SIG-M5 treated with dmso at 0.1 percent for 504 hours (cell line): ENCODE measurements around the gene ATP8B4.

ENCODE experiments used
- DNase-seq: peaks from one replicate; lab custom pipeline; 2025; ENCODE audit not compliant: unreplicated experiment; lab: John Stamatoyannopoulos, UW

The ATP8B4 gene

GRCh38 chr15:50141856-50142255, 22.8 kb upstream of the ATP8B4 start:
- no peak for DNase-seq

- DNase-seq = no peak
Observed at GRCh38 chr15:50140983-50141382, 21.9 kb upstream of the ATP8B4 start.

DNA sequence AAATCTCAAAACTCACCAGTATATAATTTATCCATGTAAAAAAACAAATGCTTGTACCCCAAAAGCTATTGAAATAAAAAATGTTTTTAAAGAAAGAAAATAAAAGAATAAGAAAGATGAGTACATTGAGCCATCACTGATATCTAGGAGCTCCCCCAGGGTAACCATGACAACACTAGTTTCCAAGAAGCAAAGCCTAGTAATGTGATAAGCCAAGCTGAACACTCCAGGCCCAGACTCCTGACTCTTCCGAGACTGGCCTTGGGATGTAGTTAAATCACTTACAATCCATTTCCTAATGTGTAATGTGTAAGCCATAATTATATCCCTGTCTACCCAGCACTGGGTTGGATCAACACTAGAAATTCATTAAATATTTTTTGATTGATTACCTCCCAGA, 21.1 kb upstream of the ATP8B4 start:
- DNase-seq = no peak

DNA sequence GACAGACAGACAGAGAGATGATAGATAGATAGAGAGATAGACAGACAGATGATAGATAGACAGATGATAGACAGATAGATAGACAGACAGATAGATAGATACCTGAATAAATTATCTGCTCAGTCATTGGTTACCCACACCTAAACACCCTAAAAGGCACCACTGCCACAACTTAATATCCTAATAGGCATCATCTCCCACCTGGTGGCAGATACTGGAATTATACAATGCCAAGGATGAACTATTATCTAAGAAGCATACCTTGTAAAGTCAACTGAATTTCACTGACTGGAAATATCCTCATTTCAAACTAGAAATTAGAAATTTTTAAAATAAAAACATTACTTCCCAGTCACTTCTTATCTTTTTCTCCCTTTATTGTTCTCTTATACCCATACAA, 19.4 kb upstream of the ATP8B4 start:
- no peak for DNase-seq

DNA sequence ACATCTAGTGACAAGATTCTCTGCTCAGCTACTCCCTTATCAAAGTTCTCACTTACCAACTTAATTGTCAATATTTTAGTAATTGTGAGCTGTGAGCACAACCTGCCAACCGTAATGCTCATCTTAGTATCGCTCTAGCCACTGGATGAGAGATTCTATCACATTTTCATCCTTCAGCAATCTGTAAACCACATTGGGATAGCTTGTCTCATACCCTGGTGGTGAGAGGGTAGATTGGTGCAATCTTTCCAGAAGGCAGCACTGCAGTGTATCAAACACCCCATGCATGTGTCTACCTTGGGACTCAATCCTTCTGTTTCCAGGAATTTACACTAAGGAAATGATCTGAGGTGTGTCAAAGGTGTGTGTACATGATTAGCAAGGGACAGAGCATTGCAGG, 18.9 kb upstream of the ATP8B4 start:
- DNase-seq = no peak

GRCh38 chr15:50137330-50137761, 18.3 kb upstream of the ATP8B4 start:
- DNase-seq = no peak

DNA sequence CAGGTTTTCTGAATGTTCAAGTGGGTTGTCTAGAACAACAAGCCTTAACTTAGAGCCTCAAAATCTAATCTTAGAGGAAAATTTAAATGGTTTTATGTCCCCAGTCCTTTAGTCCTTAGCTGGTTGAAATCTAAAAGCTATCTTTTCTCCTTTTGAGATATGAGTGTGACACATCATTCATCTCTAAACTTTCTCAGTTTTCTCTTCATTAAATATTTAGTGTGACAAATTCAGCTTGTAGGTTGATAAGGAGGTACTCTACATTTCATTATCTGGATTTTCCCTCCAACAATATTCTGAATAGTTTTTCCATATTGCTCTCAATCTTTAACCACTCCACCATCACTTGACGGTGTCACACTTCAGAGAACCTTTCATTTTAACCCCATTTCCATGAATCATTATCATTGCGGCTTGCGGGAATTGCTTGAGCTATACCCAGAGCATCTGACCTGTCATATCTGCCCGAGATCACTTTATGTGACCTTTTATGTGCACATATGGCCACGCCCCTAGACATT, 16.1 kb upstream of the ATP8B4 start:
- peak; percentile 44 for DNase-seq

GRCh38 chr15:50134524-50135024, 15.5 kb upstream of the ATP8B4 start:
- DNase-seq = peak; percentile 95

DNA sequence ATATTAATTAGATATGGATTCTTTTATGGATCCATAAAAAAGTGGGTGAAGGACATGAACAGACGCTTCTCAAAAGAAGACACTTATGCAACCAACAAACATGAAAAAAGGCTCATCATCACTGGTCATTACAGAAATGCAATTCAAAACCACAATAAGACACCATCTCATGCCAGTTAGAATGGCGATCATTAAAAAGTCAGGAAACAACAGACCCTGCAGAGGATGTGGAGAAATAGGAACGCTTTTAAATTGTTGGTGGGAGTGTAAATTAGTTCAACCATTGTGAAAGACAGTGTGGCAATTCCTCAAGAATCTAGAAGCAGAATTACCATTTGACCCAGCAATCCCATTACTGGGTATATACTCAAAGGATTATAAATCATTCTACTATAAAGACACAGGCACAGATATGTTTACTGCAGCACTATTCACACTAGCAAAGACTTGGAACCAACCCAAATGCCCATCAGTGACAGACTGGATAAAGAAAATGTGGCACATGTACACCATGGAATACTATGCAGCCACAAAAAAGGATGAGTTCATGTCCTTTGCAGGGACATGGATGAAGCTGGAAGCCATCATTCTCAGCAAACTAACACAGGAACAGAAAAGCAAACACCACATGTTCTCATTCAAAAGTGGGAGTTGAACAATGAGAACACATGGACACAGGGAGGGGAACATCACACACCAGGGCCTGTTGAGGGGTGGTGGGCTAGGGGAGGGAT, 13.4 kb upstream of the ATP8B4 start:
- peak; percentile 84 for DNase-seq

- no peak for DNase-seq
Observed at GRCh38 chr15:50131617-50132016, 12.6 kb upstream of the ATP8B4 start.

- peak; percentile 75 for DNase-seq
Observed at GRCh38 chr15:50128266-50128665, 9.2 kb upstream of the ATP8B4 start.

DNA sequence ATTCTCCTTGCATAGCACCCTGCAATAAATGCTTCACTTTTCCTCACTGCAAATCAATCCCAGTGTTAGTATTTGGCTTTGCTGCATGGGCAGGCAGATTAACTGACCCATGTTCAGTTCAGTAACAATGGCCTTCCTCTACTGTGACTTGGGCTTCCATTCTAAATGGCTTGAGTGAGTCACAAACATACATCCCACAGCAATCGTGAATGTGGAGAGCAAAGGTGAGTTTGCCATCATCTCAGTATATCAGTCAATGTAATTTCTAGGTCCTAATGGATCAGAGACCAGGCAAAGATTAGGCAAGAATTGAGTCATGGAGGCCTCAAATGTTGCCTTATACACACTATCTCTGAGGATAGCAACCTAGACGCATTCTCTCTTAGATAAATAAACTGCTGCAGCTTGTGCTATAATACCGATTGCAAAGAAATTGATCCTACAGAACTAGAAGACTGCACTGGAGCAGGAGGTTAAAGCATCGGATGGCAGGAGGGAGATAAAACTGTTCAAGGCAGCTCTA, 8.3 kb upstream of the ATP8B4 start:
- no peak for DNase-seq

DNA sequence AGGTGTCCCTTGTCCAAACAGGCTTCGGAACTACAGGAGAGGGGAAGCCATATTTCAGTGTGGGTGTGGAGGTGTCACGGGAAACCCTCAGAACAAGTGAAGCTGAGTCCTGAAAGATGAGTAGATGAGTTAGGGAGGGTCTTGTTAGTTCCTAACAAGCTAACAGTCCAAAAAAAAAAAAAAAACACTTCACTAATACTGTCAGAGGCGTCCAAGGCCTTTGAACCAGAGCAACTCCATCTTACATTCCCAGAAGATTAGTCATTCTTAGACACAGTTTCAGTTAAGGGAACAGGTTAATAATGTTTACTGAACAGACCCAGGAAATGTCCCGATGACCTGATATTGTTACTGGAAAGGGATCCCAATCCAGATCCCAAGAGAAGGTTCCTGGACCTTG, 7.0 kb upstream of the ATP8B4 start:
- DNase-seq = no peak

GRCh38 chr15:50124631-50125030, 5.6 kb upstream of the ATP8B4 start:
- no peak for DNase-seq

DNA sequence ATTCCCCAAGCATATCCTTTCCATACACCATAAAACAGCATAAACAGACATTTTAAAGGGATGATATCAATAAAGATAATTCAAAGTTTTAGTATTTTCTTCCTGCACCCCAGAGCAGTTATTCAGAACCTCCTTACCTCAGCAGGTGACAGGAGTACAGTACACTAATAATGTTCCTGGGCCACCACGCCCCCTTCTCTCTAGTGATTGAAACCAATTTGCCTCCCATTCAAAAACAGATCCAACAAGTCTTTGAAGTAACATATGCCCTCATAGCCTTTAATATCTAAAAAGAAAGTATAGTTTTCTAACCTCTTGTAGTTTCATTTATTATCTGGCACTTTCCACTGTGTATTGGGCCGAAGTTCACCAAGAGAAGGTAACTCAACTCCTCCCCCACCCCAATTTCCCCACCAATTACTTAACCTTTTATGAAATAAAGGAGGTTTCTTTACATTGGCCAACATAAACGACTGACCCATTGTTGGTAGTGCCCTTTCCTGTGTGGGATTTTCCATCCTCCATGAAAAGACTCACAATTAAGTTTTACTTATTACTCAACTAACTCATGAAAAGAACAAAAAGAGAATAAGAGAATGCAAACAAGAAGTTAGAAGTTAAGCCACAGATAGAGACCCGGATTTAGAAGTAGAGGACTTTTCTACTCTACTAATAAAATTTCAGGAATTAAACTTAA, 5.0 kb upstream of the ATP8B4 start:
- DNase-seq = no peak

DNA sequence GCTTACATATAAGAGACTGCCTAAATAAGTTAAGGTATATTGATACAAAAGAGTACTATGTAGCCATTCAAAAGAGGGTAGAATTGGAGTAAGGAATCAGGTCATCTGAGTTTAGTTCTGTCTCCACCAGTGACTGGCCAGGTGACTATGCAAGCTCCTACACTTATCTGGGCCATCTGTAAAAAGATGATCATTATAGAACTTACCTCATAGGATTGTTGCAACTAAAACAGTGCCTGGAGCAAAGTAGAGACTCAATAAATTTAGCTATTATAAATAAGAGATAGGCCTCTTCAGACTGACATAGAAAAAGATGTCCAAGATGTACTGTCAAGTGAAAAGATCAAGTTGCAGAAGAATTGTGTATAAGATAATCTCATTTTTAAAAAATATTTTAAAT, 1.7 kb upstream of the ATP8B4 start:
- no peak for DNase-seq

GRCh38 chr15:50117431-50118027, 1.5 kb downstream of the ATP8B4 start:
- DNase-seq = no peak

DNA sequence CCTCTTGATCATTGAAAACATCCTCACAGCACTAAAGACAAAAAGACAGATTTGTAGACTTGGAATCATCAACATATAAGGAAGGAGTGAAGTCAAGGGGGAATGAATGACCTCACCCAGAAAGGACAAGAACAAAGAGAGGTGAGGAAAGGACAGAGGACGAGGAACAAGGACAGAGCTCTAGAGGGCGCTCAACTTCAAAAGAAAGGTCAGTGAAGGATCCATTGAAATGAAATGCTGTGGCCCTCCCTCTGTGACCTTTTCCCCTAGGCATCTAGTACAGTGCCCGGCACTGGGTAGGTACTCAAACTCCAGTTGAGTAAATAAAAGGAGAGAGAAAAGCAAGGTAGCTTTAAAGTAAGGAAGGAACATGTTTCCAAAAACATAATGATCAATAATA, 2.6 kb downstream of the ATP8B4 start:
- peak; percentile 80 for DNase-seq

DNA sequence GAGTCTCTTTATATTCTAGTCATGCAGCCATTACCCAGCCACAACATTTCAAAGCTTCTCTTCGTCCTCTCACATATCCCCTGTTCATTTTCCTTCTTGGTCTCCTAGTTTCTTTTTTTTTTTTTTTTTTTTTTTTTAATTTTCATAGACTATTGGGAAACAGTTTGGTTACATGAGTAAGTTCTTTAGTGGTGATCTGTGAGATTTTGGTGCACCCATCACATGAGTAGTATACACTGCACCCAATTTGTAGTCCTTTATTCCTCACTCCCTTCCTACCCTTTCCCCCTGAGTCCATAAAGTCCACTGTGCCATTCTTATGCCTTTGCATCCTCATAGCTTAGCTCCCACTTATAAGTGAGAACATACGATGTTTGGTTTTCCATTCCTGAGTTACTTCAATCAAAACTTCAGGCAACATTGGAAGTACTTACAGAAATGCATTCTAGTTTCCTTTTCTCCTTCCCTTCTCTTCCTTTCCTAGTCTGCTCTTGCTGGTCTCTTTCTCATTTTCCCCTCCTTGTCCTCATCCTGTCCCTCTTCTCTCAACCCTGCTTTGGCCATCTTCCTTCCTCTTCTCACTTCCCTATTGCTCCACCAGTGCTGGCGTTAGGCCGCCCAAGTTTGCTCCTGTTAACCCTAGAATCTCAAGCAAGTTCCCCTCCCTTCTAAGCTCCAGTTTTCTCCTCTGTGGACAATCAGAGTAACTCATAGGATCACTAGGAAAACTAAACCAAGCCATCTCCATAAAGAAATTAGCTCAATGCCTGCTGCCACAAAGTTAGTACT, 4.8 kb downstream of the ATP8B4 start:
- DNase-seq = peak; percentile 90

DNA sequence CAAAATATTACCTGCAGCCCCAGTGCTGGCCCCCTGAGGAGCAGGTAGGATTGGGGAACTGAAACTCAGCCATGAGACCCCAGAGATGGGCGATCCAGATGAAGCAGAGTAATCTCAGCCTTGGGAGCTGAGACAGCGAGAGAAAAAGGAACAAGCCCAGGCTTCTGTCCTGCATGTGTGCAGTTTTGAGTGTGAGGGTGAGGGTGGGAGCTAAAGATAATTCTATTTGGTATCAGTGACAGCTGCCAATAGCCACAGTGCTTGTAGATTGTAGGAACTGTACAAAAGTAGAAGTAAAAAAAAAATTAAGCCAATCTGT, 5.9 kb downstream of the ATP8B4 start:
- DNase-seq = peak; percentile 57
